ENCODE data around the gene ELMO1. TPM values are rescaled to one million over a fixed set of nuclear protein-coding genes. Genes with fewer than 3 reads are reported as not detected.
A peak's percentile ranks its signal among the peaks of the same experiment; 100 is the strongest.

The ELMO1 gene
- total and polyA plus RNA-seq, 2 of the 13 experiments (the other 11 are each of a cell fraction or from before 2014, with no cell fraction given), result 0.11 to 0.17 TPM

DNA sequence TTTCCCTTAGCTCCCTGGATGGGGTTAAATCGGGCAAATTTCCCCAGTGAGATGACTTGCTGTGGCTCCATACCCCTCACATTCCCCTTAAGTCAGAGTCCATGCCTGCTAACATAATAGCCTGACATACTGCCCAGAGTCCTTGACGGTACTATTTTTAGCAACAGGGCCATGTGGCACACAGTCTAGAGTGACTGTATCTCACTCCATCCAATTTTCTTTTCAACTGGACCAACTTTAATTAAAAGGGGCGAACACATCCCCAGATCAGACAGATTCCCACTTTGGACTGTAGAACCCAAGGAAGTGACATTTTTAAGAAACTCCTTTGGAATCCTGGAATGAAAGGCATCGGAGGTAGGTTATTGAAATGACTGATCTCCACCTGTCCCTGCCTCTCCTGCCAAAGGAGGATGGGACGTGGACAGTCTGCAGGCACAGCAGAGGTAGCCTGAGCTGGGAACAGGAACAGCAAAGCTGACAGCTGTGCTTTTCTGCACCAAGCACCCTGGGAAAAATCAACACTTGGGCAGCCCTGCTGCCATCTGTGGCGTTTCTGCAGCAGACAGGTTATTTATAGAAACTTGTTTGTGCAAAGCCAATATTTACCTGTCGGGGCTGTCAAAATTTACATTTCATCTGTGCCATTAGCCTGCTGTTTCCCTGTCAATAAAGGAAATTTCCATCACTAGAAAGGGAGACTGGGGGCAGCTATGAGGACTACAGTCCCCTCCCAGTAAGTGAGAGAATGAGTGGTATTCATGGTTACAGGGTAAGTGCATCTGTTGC lies 502.9 kb downstream of the ELMO1 start (continued):
- TF ChIP-seq, protein P1, sequence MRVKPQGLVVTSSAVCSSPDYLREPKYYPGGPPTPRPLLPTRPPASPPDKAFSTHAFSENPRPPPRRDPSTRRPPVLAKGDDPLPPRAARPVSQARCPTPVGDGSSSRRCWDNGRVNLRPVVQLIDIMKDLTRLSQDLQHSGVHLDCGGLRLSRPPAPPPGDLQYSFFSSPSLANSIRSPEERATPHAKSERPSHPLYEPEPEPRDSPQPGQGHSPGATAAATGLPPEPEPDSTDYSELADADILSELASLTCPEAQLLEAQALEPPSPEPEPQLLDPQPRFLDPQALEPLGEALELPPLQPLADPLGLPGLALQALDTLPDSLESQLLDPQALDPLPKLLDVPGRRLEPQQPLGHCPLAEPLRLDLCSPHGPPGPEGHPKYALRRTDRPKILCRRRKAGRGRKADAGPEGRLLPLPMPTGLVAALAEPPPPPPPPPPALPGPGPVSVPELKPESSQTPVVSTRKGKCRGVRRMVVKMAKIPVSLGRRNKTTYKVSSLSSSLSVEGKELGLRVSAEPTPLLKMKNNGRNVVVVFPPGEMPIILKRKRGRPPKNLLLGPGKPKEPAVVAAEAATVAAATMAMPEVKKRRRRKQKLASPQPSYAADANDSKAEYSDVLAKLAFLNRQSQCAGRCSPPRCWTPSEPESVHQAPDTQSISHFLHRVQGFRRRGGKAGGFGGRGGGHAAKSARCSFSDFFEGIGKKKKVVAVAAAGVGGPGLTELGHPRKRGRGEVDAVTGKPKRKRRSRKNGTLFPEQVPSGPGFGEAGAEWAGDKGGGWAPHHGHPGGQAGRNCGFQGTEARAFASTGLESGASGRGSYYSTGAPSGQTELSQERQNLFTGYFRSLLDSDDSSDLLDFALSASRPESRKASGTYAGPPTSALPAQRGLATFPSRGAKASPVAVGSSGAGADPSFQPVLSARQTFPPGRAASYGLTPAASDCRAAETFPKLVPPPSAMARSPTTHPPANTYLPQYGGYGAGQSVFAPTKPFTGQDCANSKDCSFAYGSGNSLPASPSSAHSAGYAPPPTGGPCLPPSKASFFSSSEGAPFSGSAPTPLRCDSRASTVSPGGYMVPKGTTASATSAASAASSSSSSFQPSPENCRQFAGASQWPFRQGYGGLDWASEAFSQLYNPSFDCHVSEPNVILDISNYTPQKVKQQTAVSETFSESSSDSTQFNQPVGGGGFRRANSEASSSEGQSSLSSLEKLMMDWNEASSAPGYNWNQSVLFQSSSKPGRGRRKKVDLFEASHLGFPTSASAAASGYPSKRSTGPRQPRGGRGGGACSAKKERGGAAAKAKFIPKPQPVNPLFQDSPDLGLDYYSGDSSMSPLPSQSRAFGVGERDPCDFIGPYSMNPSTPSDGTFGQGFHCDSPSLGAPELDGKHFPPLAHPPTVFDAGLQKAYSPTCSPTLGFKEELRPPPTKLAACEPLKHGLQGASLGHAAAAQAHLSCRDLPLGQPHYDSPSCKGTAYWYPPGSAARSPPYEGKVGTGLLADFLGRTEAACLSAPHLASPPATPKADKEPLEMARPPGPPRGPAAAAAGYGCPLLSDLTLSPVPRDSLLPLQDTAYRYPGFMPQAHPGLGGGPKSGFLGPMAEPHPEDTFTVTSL (CRISPR knock-in tag; IDR thresholded peaks at IDR 0.05; ENCODE audit: borderline replicate concordance), result peak; percentile 97
- TF ChIP-seq ZNF543 (CRISPR knock-in tag; IDR thresholded peaks at IDR 0.05) (0 out of 2 replicates have a peak, but pooled peaks have one; percentile 38), ZBTB8A (CRISPR knock-in tag; IDR thresholded peaks at IDR 0.05; ENCODE audit: borderline replicate concordance, low read depth) (no peak), EZH2 (conservative IDR thresholded peaks at IDR 0.05; ENCODE audit: low read depth, low read length) (no peak), ZNF768 (CRISPR knock-in tag; IDR thresholded peaks at IDR 0.05) (peak; percentile 90), DNMT1 (CRISPR knock-in tag; IDR thresholded peaks at IDR 0.05) (no peak), TEAD2 (CRISPR knock-in tag; IDR thresholded peaks at IDR 0.05) (no peak), NFRKB (IDR thresholded peaks at IDR 0.05) (no peak), MTF2 (CRISPR knock-in tag; IDR thresholded peaks at IDR 0.05; ENCODE audit: borderline replicate concordance) (no peak), RARA (CRISPR knock-in tag; IDR thresholded peaks at IDR 0.05) (peak; percentile 95), ZNF296 (CRISPR knock-in tag; conservative IDR thresholded peaks at IDR 0.05) (no peak), SMAD3 (CRISPR knock-in tag; IDR thresholded peaks at IDR 0.05) (peak; percentile 97), ZEB1 (IDR thresholded peaks at IDR 0.05; ENCODE audit: insufficient replicate concordance, low read depth) (no peak), HOXD1 (CRISPR knock-in tag; IDR thresholded peaks at IDR 0.05) (no peak)
- TF ChIP-seq, protein P2, sequence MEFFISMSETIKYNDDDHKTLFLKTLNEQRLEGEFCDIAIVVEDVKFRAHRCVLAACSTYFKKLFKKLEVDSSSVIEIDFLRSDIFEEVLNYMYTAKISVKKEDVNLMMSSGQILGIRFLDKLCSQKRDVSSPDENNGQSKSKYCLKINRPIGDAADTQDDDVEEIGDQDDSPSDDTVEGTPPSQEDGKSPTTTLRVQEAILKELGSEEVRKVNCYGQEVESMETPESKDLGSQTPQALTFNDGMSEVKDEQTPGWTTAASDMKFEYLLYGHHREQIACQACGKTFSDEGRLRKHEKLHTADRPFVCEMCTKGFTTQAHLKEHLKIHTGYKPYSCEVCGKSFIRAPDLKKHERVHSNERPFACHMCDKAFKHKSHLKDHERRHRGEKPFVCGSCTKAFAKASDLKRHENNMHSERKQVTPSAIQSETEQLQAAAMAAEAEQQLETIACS (CRISPR knock-in tag; IDR thresholded peaks at IDR 0.05), result no peak
- TF ChIP-seq, protein P3, sequence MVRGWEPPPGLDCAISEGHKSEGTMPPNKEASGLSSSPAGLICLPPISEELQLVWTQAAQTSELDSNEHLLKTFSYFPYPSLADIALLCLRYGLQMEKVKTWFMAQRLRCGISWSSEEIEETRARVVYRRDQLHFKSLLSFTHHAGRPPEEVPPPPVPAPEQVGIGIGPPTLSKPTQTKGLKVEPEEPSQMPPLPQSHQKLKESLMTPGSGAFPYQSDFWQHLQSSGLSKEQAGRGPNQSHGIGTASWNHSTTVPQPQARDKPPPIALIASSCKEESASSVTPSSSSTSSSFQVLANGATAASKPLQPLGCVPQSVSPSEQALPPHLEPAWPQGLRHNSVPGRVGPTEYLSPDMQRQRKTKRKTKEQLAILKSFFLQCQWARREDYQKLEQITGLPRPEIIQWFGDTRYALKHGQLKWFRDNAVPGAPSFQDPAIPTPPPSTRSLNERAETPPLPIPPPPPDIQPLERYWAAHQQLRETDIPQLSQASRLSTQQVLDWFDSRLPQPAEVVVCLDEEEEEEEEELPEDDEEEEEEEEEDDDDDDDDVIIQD (CRISPR knock-in tag; IDR thresholded peaks at IDR 0.05; ENCODE audit: low read depth), result peak; percentile 88; the same call in 1 of the 2 replicates
- TF ChIP-seq, protein P4, sequence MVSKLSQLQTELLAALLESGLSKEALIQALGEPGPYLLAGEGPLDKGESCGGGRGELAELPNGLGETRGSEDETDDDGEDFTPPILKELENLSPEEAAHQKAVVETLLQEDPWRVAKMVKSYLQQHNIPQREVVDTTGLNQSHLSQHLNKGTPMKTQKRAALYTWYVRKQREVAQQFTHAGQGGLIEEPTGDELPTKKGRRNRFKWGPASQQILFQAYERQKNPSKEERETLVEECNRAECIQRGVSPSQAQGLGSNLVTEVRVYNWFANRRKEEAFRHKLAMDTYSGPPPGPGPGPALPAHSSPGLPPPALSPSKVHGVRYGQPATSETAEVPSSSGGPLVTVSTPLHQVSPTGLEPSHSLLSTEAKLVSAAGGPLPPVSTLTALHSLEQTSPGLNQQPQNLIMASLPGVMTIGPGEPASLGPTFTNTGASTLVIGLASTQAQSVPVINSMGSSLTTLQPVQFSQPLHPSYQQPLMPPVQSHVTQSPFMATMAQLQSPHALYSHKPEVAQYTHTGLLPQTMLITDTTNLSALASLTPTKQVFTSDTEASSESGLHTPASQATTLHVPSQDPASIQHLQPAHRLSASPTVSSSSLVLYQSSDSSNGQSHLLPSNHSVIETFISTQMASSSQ (IDR thresholded peaks at IDR 0.05; ENCODE audit: low read depth), result peak; percentile 70
- TF ChIP-seq, protein P4 (CRISPR knock-in tag; IDR thresholded peaks at IDR 0.05; ENCODE audit: borderline replicate concordance), result peak; percentile 80; the same call in 1 of the 2 replicates

Data from HepG2 (cell line).